Motor neuron (in vitro differentiated cells): Measurements from ENCODE around the gene DNASE2. TPM values are rescaled to one million over a fixed set of nuclear protein-coding genes. Genes with fewer than 3 reads are reported as not detected.
A peak's percentile ranks its signal among the peaks of the same experiment; 100 is the strongest.

ENCODE experiments used
- ATAC-seq, 8 experiments: fragments of 200-7000 bp; cut with Tn5 transposase; replicated peaks in 6 of 8; 2 replicates each; pipeline ENCODE4 v1.8.0; 2021; ENCODE audit warnings: mild to moderate bottlenecking in 8 of 8, moderate library complexity in 8 of 8
- H3K27ac ChIP-seq, 2 donors: fragments of 250-450 bp; sonication (Bioruptor Pico); 2 replicates each; pipeline ENCODE4 v1.9.0; 2021; ENCODE audit warnings: antibody characterized with exemption in 2 of 2, mild to moderate bottlenecking in 2 of 2, moderate library complexity in 1 of 2
- H3K4me1 ChIP-seq, 2 donors: fragments of 250-450 bp; sonication (Bioruptor Pico); replicated peaks in 1 of 2; 2 replicates each; pipeline ENCODE4 v1.6.1; 2021; ENCODE audit warnings: antibody characterized with exemption in 2 of 2, mild to moderate bottlenecking in 2 of 2, moderate library complexity in 1 of 2
- H3K4me3 ChIP-seq, 5 donors: fragments of 250-450 bp; sonication (Bioruptor Pico); 2 replicates each; pipeline ENCODE4 v1.9.0; 2021; ENCODE audit warnings: antibody characterized with exemption in 5 of 5, mild to moderate bottlenecking in 5 of 5, moderate library complexity in 4 of 5
- WGBS, 10 experiments: fragments of 450-650 bp; shearing (Covaris generic); methylation state at CpG; one replicate each; pipeline ENCODE4 v1.0.0; 2022; 5-methylcytosine and 5-hydroxymethylcytosine counted together
- in situ Hi-C, 9 experiments: fragments of 400-800 bp; cut with MboI; loops; one replicate each; pipeline ENCODE4 v1.15.0; 2021; ENCODE audit warnings: low sequenced_read_pairs in 9 of 9, low pct_unique_long_range_greater_than_20kb in 2 of 9; ENCODE audit not compliant: unreplicated experiment in 9 of 9
- total RNA-seq, 8 experiments: library from RNA; unstranded; fragments of 300-600 nt; gene quantifications; 2 replicates each; pipeline versions ENCODE4 v1.2.3 to v1.2.4, GENCODE V29; 2022

The DNASE2 gene
- total RNA-seq, 8 experiments from 2014 or later = 2.2 to 70.1 (median 11.9) TPM

DNA sequence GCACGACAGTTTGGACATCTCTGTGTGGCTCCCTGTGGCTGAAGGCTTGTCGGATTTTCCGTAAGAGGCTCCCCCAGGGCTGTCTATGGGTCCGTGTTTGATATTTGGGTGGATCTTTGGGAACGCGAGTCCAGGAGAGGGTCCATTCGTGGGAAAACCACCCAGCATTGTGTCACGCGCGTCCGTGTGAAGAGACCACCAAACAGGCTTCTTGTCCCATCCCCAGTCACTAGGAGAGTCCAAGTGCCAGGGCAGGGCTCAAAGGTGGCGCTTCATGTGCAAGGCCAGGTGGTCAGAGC is 3.3 kb upstream of the DNASE2 start:
- 53 to 80% (median 67%) methylated on average over 1 to 10 of the region's 12 CpGs; no CpG with 5 or more reads in 4 of the 10 experiments for WGBS, 10 experiments
- no peak for ATAC-seq
- Histone ChIP-seq H3K4me3 (no peak overlapping the region), H3K27ac (no peak overlapping the region), H3K4me1 (peaks cover 0 to 9% of the 10 kb centered on the region in 2 donors)
- in situ Hi-C loops = no loop called here

DNA sequence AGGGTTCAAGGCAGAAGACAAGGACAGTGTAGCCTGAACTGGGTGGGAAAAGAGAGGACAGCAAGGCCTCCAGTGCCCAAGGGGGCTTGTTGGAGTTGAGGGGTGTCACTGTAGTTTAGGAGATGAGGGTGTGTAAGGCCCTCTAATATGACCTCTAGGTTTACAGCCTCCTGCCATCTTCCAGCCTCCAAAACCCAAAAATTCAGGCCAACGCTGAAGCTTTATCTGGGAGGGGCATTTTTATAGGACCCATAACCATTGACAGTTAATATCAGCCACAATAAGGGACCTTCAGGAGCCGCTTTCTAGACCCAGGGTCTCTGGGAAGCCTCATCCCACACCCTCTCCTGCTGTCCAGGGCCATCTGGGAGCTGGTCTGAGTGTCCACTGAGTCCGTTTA is 3.0 kb upstream of the DNASE2 start:
- no peak overlapping the region for H3K4me3 ChIP-seq
- ATAC-seq = no peak
- 40 to 100% (median 89%) methylated on average over 1 to 2 of the region's 3 CpGs; no CpG with 5 or more reads in 4 of the 10 experiments for WGBS, 10 experiments
- no peak overlapping the region for H3K27ac ChIP-seq
- in situ Hi-C loops = no loop called here
- H3K4me1 ChIP-seq = peaks cover 0 to 9% of the 10 kb centered on the region in 2 donors

DNA sequence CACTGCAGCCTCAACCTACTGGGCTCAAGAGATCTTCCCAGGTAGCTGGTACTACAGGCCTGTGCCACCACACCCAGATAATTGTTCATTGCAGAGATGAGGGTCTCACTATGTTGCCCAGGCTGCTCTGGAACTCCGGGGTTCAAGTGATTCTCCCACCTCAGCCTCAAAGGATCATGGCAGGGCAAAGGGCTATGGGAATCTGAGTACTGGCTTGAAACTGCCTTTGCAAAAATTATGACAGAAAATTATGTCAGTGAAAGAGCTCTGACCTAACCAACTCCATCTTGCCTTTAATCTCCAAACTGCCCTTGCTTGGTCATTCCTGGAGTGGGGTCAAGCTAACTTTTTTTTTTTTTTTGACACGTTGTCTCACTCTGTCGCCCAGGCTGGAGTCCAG is 1.3 kb upstream of the DNASE2 start:
- in situ Hi-C loops = no loop called here

DNA sequence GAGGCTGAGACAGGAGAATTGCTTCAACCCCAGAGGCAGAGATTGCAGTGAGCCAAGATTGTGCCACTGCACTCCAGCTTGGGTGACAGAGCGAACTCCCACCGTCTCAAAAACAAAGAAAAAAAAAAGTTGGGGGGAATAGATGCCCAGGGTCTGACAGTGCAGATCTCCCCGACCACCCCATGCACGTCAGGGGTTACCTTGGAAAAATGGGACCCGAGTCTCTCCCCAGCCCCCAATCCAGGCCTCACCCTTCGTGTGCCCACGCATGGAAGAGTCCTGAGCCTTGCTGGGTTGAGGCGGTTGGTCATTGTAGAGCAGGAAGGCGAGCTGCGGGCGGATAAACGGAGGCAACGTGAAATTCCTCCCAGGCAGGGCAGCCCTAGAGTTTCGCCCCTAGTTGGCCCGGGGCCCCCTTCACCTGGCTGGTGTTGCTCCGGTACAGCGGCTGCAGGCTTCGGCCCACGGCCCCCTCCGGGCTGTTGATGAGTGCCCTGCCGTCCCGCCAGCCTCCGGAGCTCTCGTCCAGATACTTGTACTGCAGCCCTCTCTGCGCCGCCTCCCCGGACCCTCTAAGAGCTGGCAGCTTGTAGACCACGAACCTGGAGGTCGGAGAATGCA is 588 bp downstream of the DNASE2 start:
- no peak overlapping the region for H3K27ac ChIP-seq
- ATAC-seq = peak; percentile 28 to 64 (median 58)

More for the DNA sequence above, 1.3 kb upstream of the DNASE2 start:
- peaks cover 0 to 9% of the 10 kb centered on the region in 2 donors for H3K4me1 ChIP-seq
- no peak overlapping the region for H3K4me3 ChIP-seq
- no peak for ATAC-seq
- no peak overlapping the region for H3K27ac ChIP-seq
- 0 to 100% (median 79%) methylated on average over 1 to 3 of the region's 3 CpGs; no CpG with 5 or more reads in 3 of the 10 experiments for WGBS, 10 experiments

DNA sequence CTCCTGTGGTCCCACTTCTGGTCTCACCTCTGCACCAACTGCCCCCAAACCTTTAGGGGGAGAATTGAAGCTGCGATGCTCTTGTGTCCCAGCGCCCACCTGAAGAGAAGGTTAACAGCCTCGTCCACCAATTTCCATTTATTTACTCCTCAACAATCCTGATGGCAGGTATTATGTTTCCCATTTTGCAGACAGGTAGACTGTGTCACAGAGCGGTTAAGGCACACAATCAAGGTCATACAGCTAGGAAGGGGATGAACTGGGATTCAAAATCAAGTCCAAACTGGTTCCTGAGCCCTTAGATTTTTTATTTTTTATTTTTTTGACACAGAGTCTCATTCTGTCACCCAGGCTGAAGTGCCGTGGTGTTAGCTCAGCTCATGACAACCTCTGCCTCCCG is 6.2 kb downstream of the DNASE2 start:
- WGBS, 10 experiments = 60 to 100% (median 90%) methylated on average over 1 to 5 of the region's 6 CpGs
- H3K27ac ChIP-seq = no peak overlapping the region
- in situ Hi-C loops = no loop called here
- ATAC-seq = no peak
- no peaks in the 10 kb centered on the region for H3K4me1 ChIP-seq
- H3K4me3 ChIP-seq = no peak overlapping the region

More for the DNA sequence above, 588 bp downstream of the DNASE2 start:
- Histone ChIP-seq H3K4me3 (peak overlapping the region; percentile 23 to 51 (median 35)), H3K4me1 (peaks cover 0 to 9% of the 10 kb centered on the region in 2 donors)
- in situ Hi-C loops = no loop called here
- 10 to 100% (median 29%) methylated on average over 1 to 11 of the region's 29 CpGs; no CpG with 5 or more reads in 3 of the 10 experiments for WGBS, 10 experiments

DNA sequence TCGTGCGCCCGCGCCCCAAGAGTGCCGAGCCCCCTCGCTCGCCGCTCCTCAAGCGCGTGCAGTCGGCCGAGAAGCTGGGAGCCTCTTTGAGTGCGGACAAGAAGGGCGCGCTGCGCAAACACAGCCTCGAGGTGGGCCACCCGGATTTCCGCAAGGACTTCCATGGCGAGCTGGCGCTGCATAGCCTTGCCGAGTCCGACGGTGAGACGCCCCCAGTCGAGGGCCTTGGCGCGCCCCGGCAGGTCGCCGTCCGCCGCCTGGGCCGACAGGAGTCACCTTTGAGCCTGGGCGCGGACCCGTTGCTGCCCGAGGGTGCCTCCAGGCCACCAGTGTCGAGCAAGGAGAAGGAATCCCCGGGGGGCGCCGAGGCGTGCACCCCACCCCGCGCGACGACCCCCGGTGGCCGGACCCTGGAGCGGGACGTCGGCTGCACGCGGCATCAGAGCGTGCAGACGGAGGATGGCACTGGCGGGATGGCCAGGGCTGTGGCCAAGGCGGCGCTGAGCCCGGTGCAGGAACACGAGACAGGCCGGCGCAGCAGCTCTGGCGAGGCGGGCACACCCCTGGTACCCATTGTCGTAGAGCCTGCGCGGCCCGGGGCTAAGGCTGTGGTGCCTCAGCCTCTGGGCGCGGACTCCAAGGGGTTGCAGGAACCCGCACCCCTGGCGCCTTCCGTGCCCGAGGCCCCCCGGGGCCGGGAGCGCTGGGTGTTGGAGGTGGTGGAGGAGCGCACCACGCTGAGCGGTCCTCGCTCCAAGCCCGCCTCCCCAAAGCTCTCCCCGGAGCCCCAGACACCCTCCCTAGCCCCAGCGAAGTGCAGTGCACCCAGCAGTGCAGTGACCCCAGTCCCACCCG is 7.1 kb downstream of the DNASE2 start:
- H3K4me1 ChIP-seq = no peaks in the 10 kb centered on the region
- H3K27ac ChIP-seq = no peak overlapping the region
- ATAC-seq = peak in 5 of 8 experiments; percentile 13 to 35 (median 28)
- WGBS, 10 experiments = 87 to 100% (median 95%) methylated on average over 5 to 16 of the region's 86 CpGs; no CpG with 5 or more reads in 5 of the 10 experiments
- H3K4me3 ChIP-seq = no peak overlapping the region
- in situ Hi-C loops = no loop called here

DNA sequence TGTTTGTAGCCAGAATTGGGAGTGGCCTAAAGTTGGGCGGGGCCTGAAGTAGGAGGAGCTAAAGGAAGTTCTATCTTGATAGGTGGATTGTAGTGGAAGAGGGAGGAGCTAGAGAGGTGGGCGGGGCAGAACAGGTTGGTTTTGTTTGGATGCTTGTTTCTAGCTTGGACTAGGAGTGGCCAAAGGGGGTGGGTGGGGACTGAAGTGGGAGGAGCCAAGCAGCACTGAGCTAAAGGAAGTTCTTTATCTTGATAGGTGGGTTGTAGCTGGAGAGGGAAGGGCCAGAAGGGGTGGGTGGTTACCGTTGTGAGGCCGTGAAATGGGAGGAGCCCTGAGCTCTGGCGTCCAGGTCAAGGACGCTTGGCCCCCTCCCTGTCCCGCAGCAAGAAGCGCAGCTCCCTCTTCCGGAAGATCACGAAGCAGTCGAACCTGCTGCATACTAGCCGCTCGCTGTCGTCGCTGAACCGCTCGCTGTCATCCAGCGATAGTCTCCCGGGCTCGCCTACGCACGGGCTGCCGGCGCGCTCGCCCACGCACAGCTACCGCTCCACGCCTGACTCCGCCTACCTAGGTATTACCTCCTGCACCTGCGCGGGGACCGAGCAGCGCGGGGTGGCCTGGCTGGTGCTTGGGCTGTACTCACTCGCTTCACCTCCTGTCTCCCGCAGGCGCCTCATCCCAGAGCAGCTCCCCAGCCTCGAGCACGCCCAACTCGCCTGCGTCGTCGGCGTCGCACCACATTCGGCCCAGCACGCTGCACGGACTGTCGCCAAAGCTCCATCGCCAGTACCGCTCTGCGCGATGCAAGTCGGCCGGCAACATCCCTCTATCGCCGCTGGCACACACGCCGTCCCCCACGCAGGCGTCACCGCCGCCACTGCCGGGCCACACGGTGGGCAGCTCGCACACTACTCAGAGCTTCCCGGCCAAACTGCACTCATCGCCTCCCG is 8.0 kb downstream of the DNASE2 start:
- peak in 7 of 8 experiments; percentile 9 to 81 (median 36) for ATAC-seq
- in situ Hi-C loops = no loop called here
- no peak overlapping the region for H3K4me3 ChIP-seq
- no peak overlapping the region for H3K27ac ChIP-seq
- WGBS, 10 experiments = 0 to 100% (median 92%) methylated on average over 1 to 9 of the region's 70 CpGs; no CpG with 5 or more reads in 3 of the 10 experiments
- no peaks in the 10 kb centered on the region for H3K4me1 ChIP-seq

DNA sequence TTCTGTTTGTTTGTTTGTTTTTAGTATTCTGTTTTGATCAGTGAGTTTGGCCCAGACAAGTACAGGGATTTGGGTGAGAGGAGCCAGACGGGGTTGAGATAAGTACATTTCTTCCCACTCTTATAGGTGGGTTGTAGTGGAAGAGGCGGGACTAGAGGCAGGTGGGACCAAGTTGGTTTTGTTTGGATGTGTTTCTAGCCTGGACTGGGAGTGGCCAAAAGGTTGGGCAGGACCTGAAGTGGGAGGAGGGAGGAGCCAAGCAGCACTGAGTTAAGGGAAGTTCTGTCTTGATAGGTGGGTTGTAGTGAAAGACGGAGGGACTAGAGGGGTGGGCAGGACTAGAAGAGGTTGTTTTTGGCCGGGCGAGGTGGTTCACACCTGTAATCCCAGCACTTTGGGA is 9.0 kb downstream of the DNASE2 start:
- 58 to 100% (median 97%) methylated on average over 1 to 4 of the region's 5 CpGs; no CpG with 5 or more reads in 3 of the 10 experiments for WGBS, 10 experiments
- no peak for ATAC-seq
- in situ Hi-C loops = no loop called here

DNA sequence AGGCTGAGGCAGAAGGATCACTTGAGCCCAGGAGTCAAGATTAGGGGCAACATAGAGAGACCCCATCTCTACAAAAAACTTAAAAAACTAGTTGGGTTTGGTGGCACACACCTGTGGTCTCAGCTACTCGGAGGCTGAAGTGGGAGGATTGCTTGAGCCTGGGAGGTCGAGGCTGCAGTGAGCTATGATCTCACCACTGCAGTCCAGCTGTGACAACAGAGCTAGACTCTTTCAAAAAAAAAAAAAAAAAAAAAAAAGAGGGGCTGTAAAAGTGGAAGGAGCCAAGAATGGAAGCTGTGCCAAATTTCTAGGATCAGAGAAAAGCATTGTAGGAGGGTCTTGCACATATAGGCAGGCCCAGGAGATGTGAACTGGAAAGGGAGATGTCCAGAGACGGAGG is 9.6 kb downstream of the DNASE2 start:
- no peak overlapping the region for H3K4me3 ChIP-seq
- WGBS, 10 experiments = 10 to 100% (median 73%) methylated on average over 1 to 3 of the region's 3 CpGs; no CpG with 5 or more reads in 2 of the 10 experiments
- ATAC-seq = no peak
- H3K4me1 ChIP-seq = peaks cover 0 to 5% of the 10 kb centered on the region in 2 donors
- in situ Hi-C loops = no loop called here
- H3K27ac ChIP-seq = no peak overlapping the region

More for the DNA sequence above, 9.0 kb downstream of the DNASE2 start:
- Histone ChIP-seq H3K4me1 (no peaks in the 10 kb centered on the region), H3K27ac (no peak overlapping the region), H3K4me3 (no peak overlapping the region)

DNA sequence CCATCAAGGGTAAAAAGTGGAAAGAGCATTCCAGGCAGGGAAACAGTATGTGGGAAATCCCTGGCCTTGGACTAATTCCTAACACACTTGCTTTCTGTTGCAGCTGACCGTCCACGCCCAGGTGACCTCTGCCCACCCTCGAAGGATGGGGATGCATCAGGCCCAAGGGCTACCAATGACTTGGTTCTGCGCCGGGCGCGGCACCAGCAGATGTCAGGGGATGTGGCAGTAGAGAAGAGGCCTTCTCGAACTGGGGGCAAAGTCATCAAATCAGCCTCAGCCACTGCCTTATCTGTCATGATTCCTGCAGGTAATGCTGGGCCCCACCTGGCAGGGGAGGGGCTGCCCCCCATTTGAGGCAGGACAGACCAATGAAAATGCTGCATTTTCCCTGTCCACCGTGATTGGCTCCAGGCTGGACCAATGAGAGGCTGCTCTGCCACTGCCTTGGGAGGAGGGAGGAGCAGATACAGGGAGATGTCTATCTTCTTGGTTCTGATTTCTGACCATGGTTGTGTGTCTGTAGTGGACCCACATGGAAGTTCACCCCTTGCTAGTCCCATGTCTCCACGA is 12.6 kb downstream of the DNASE2 start:
- H3K4me1 ChIP-seq = peaks cover 0 to 5% of the 10 kb centered on the region in 2 donors
- 60 to 94% (median 93%) methylated on average over 2 to 5 of the region's 10 CpGs; no CpG with 5 or more reads in 5 of the 10 experiments for WGBS, 10 experiments
- H3K4me3 ChIP-seq = no peak overlapping the region
- in situ Hi-C loops = no loop called here
- ATAC-seq = peak in 2 of 8 experiments; percentile 18 to 27
- H3K27ac ChIP-seq = no peak overlapping the region

DNA sequence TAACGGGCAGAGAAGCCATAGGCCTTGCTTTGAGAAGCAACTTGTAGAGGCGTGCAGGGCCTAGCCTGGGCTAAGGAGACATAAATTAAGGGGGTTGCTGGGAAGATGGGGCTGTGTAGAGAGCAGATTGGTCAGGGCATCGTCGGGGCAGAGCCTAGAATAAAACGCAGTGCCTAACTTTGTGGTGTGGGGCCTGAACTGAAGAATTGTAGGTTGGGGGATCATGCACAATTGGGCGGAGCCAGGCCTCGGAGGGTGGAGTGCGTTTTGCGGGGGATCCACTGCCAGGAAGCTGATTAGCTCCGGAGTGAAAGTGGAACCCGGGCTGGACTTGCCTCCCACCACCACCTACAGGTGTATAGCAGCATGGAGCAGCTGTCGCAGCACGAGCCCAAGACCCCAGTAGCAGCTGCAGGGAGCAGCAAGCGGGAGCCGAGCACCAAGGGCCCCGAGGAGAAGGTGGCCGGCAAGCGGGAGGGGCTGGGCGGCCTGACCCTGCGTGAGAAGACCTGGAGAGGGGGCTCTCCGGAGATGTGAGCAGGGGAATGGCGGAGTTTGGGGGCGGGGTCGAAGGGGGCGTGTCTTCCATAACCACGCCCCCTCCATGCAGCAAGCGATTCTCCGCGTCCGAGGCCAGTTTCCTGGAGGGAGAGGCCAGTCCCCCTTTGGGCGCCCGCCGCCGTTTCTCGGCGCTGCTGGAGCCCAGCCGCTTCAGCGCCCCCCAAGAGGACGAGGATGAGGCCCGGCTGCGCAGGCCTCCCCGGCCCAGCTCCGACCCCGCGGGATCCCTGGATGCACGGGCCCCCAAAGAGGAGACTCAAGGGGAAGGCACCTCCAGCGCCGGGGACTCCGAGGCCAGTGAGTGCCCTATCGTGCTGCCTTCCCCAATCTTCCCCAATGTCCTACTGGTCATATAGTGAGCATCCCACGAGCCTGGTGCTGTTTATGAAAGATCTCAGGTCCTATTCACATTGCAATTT is 13.8 kb downstream of the DNASE2 start:
- Histone ChIP-seq H3K4me3 (peak overlapping the region in 4 of 5 donors; percentile 24 to 36 (median 26)), H3K27ac (no peak overlapping the region), H3K4me1 (peaks cover 0 to 5% of the 10 kb centered on the region in 2 donors)
- peak; percentile 50 to 87 (median 75) for ATAC-seq
- WGBS, 10 experiments = 8 to 50% (median 35%) methylated on average over 1 to 12 of the region's 51 CpGs; no CpG with 5 or more reads in 3 of the 10 experiments
- in situ Hi-C loops = no loop called here
